Measurements from ENCODE around the gene MLYCD. TPM values are rescaled to one million over a fixed set of nuclear protein-coding genes. Genes with fewer than 3 reads are reported as not detected.

Gene MLYCD
- total RNA-seq, 5 donors from 2014 or later (not counting 1 experiment from before 2014, with no cell fraction given): 7.2 to 10.3 (median 9.1) TPM

- H3K27me3 Mint-ChIP-seq: peaks cover 8 to 23% of the 10 kb centered on the region in 2 donors
- H3K9me3 Mint-ChIP-seq: no peaks in the 10 kb centered on the region
- POLR2A ChIA-PET: no interaction called here
- H3K4me1 ChIP-seq (ENCODE audit: control insufficient read depth in 1 of 2, extremely low read depth in 1 of 2, insufficient read depth in 2 of 2, low read length in 2 of 2): peaks cover 0 to 15% of the 10 kb centered on the region in 2 experiments
- H3K27me3 ChIP-seq (replicated peaks in 1 of 2; ENCODE audit: control insufficient read depth in 2 of 2, extremely low read depth in 1 of 2, insufficient read depth in 2 of 2, low read length in 1 of 2): peaks cover 2 to 43% of the 10 kb centered on the region in 2 experiments
- no peak for ATAC-seq (replicated peaks in 1 of 4)
- no peak overlapping the region for H3K4me3 Mint-ChIP-seq
- DNase-seq: no peak
- 69% methylated on average over 6 of the region's 8 CpGs for WGBS (ENCODE audit: insufficient coverage)
- H3K4me1 Mint-ChIP-seq: peaks cover 4 to 9% (median 8%) of the 10 kb centered on the region in 3 donors
- H3K27ac ChIP-seq (ENCODE audit: low read length): no peak overlapping the region
- H3K9me3 ChIP-seq: no peaks in the 10 kb centered on the region
- H3K36me3 ChIP-seq (ENCODE audit: control insufficient read depth in 2 of 2, extremely low read depth in 1 of 2, insufficient read depth in 1 of 2, low read length in 1 of 2): no peaks in the 10 kb centered on the region
- no peaks in the 10 kb centered on the region for H3K36me3 Mint-ChIP-seq
- CTCF ChIA-PET: no interaction called here
- H3K27ac Mint-ChIP-seq: no peak overlapping the region
- no peak overlapping the region for H3K4me3 ChIP-seq (ENCODE audit: control insufficient read depth in 1 of 2, extremely low read depth in 1 of 2, low read length in 1 of 2)
Observed at GRCh38 chr16:83951544-83951943, 52.6 kb downstream of the MLYCD start.

- Histone ChIP-seq H3K27ac (ENCODE audit: low read length) (no peak overlapping the region), H3K9me3 (no peaks in the 10 kb centered on the region), H3K4me3 (ENCODE audit: control insufficient read depth in 1 of 2, extremely low read depth in 1 of 2, low read length in 1 of 2) (no peak overlapping the region), H3K27me3 (replicated peaks in 1 of 2; ENCODE audit: control insufficient read depth in 2 of 2, extremely low read depth in 1 of 2, insufficient read depth in 2 of 2, low read length in 1 of 2) (peaks cover 2 to 50% of the 10 kb centered on the region in 2 experiments), H3K36me3 (ENCODE audit: control insufficient read depth in 2 of 2, extremely low read depth in 1 of 2, insufficient read depth in 1 of 2, low read length in 1 of 2) (no peaks in the 10 kb centered on the region), H3K4me1 (ENCODE audit: control insufficient read depth in 1 of 2, extremely low read depth in 1 of 2, insufficient read depth in 2 of 2, low read length in 2 of 2) (peaks cover 0 to 19% of the 10 kb centered on the region in 2 experiments)
- Mint-ChIP-seq H3K27me3 (peaks cover 8 to 23% of the 10 kb centered on the region in 2 donors), H3K36me3 (no peaks in the 10 kb centered on the region), H3K4me3 (no peak overlapping the region), H3K4me1 (peaks cover 4 to 9% (median 8%) of the 10 kb centered on the region in 3 donors), H3K27ac (no peak overlapping the region), H3K9me3 (no peaks in the 10 kb centered on the region)
- CTCF ChIA-PET: no interaction called here
- DNase-seq (no peak), ATAC-seq (replicated peaks in 1 of 4) (no peak)
- POLR2A ChIA-PET: no interaction called here
- 49% methylated on average over 6 of the region's 8 CpGs for WGBS (ENCODE audit: insufficient coverage)
Observed at GRCh38 chr16:83952587-83952939, 53.6 kb downstream of the MLYCD start.

GRCh38 chr16:83952940-83953795 is 54.3 kb downstream of the MLYCD start, which contains the start of gene OSGIN1:
OSGIN1 (plus strand) TSS chr16:83953240; CDS start chr16:83957672, 4,432 bp downstream.
- Histone ChIP-seq H3K27me3 (replicated peaks in 1 of 2; ENCODE audit: control insufficient read depth in 2 of 2, extremely low read depth in 1 of 2, insufficient read depth in 2 of 2, low read length in 1 of 2) (peaks cover 2 to 50% of the 10 kb centered on the region in 2 experiments), H3K27ac (ENCODE audit: low read length) (no peak within 1 kb of the TSS), H3K9me3 (no peaks in the 10 kb centered on the region), H3K4me1 (ENCODE audit: control insufficient read depth in 1 of 2, extremely low read depth in 1 of 2, insufficient read depth in 2 of 2, low read length in 2 of 2) (peaks cover 0 to 19% of the 10 kb centered on the region in 2 experiments), H3K4me3 (ENCODE audit: control insufficient read depth in 1 of 2, extremely low read depth in 1 of 2, low read length in 1 of 2) (no peak within 1 kb of the TSS), H3K36me3 (ENCODE audit: control insufficient read depth in 2 of 2, extremely low read depth in 1 of 2, insufficient read depth in 1 of 2, low read length in 1 of 2) (no peaks in the 10 kb centered on the region)
- no peak within 1 kb of the TSS for H3K27ac Mint-ChIP-seq
- H3K27me3 Mint-ChIP-seq: peaks cover 8 to 23% of the 10 kb centered on the region in 2 donors
- 10% methylated on average over 22 of the region's 30 CpGs for WGBS (ENCODE audit: insufficient coverage)
- ATAC-seq (replicated peaks in 1 of 4) (peak; percentile 58 to 83 (median 66)), DNase-seq (peak in 31 of 35 experiments; percentile 4 to 53 (median 26))
- H3K4me1 Mint-ChIP-seq: peaks cover 4 to 9% (median 8%) of the 10 kb centered on the region in 3 donors
- ChIA-PET CTCF (no interaction called here), POLR2A (no interaction called here)
- no peaks in the 10 kb centered on the region for H3K9me3 Mint-ChIP-seq
- H3K4me3 Mint-ChIP-seq: peak within 1 kb of the TSS in 2 of 3 donors; percentile 54 to 61
- no peaks in the 10 kb centered on the region for H3K36me3 Mint-ChIP-seq

- H3K27me3 Mint-ChIP-seq: peaks cover 8 to 23% of the 10 kb centered on the region in 2 donors
- ATAC-seq (replicated peaks in 1 of 4) (peak in 3 of 4 experiments; percentile 34 to 67 (median 65)), DNase-seq (peak in 2 of 35 experiments; percentile 15 to 31)
- Histone ChIP-seq H3K36me3 (ENCODE audit: control insufficient read depth in 2 of 2, extremely low read depth in 1 of 2, insufficient read depth in 1 of 2, low read length in 1 of 2) (no peaks in the 10 kb centered on the region), H3K4me3 (ENCODE audit: control insufficient read depth in 1 of 2, extremely low read depth in 1 of 2, low read length in 1 of 2) (no peak overlapping the region), H3K4me1 (ENCODE audit: control insufficient read depth in 1 of 2, extremely low read depth in 1 of 2, insufficient read depth in 2 of 2, low read length in 2 of 2) (peaks cover 0 to 19% of the 10 kb centered on the region in 2 experiments), H3K9me3 (no peaks in the 10 kb centered on the region), H3K27me3 (replicated peaks in 1 of 2; ENCODE audit: control insufficient read depth in 2 of 2, extremely low read depth in 1 of 2, insufficient read depth in 2 of 2, low read length in 1 of 2) (peaks cover 2 to 50% of the 10 kb centered on the region in 2 experiments), H3K27ac (ENCODE audit: low read length) (no peak overlapping the region)
- no peak overlapping the region for H3K27ac Mint-ChIP-seq
- 33% methylated on average over 4 of the region's 19 CpGs for WGBS (ENCODE audit: insufficient coverage)
- H3K4me1 Mint-ChIP-seq: peaks cover 4 to 9% (median 8%) of the 10 kb centered on the region in 3 donors
- no peaks in the 10 kb centered on the region for H3K36me3 Mint-ChIP-seq
- H3K4me3 Mint-ChIP-seq: peak overlapping the region in 2 of 3 donors; percentile 37 to 61
- H3K9me3 Mint-ChIP-seq: no peaks in the 10 kb centered on the region
- ChIA-PET POLR2A (no interaction called here), CTCF (no interaction called here)
Observed at GRCh38 chr16:83953796-83954576, 55.1 kb downstream of the MLYCD start.

DNA sequence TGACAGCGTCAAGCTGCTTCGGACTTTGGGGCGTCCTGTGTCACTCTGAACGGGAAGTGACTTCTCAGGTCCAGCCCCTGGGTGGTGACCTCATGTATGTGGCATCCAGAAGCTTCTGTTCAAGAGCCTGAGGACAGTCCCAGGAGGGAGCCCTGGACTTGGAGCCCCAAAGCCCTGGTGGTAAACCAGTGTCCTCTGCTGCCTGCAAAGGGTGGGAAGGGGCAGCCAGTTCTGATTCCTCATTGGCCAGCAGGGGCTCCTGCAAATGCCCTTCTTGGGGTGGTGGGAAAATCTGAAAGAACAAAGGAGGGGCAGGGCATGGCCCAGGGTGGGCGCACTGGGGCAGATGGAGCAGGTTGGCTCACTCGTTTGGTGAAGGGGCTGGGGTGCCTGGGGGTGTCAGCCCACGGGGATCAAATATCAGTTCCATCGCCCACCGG is 55.7 kb downstream of the MLYCD start:
- CTCF ChIA-PET: no interaction called here
- no peaks in the 10 kb centered on the region for H3K9me3 ChIP-seq
- H3K27me3 ChIP-seq (replicated peaks in 1 of 2; ENCODE audit: control insufficient read depth in 2 of 2, extremely low read depth in 1 of 2, insufficient read depth in 2 of 2, low read length in 1 of 2): peaks cover 2 to 50% of the 10 kb centered on the region in 2 experiments
- peak overlapping the region in 1 of 3 donors; percentile 61 for H3K4me3 Mint-ChIP-seq
- no peaks in the 10 kb centered on the region for H3K36me3 ChIP-seq (ENCODE audit: control insufficient read depth in 2 of 2, extremely low read depth in 1 of 2, insufficient read depth in 1 of 2, low read length in 1 of 2)
- H3K27ac Mint-ChIP-seq: no peak overlapping the region
- H3K9me3 Mint-ChIP-seq: no peaks in the 10 kb centered on the region
- peaks cover 8 to 23% of the 10 kb centered on the region in 2 donors for H3K27me3 Mint-ChIP-seq
- peaks cover 0 to 19% of the 10 kb centered on the region in 2 experiments for H3K4me1 ChIP-seq (ENCODE audit: control insufficient read depth in 1 of 2, extremely low read depth in 1 of 2, insufficient read depth in 2 of 2, low read length in 2 of 2)
- H3K4me1 Mint-ChIP-seq: peaks cover 4 to 9% (median 8%) of the 10 kb centered on the region in 3 donors
- WGBS (ENCODE audit: insufficient coverage): 48% methylated on average over 5 of the region's 9 CpGs
- DNase-seq: peak in 1 of 35 experiments; percentile 23
- POLR2A ChIA-PET: no interaction called here
- H3K27ac ChIP-seq (ENCODE audit: low read length): no peak overlapping the region
- H3K4me3 ChIP-seq (ENCODE audit: control insufficient read depth in 1 of 2, extremely low read depth in 1 of 2, low read length in 1 of 2): no peak overlapping the region
- no peaks in the 10 kb centered on the region for H3K36me3 Mint-ChIP-seq
- no peak for ATAC-seq (replicated peaks in 1 of 4)

Measured in T-cell (primary cell).